ENCODE data around the gene ZMIZ2. TPM values are rescaled to one million over a fixed set of nuclear protein-coding genes. Genes with fewer than 3 reads are reported as not detected.

ZMIZ2 gene
- total and polyA plus RNA-seq, 9 of the 15 experiments (the other 6 are each of a cell fraction or from before 2014, with no cell fraction given) = 0.13 to 40.3 (median 4.9) TPM

GRCh38 chr7:44767912-44768627 is 19.4 kb downstream of the ZMIZ2 start (continued):
- TF ChIP-seq ZNF277 (CRISPR knock-in tag; IDR thresholded peaks at IDR 0.05; ENCODE audit: borderline replicate concordance) (no peak), ZSCAN32 (CRISPR knock-in tag; IDR thresholded peaks at IDR 0.05) (no peak), TCF7 (IDR thresholded peaks at IDR 0.05; ENCODE audit: borderline replicate concordance) (no peak), ZNF780A (CRISPR knock-in tag; IDR thresholded peaks at IDR 0.05) (no peak), DIDO1 (tag; IDR thresholded peaks at IDR 0.05; ENCODE audit: low read depth) (no peak), ZBTB9 (CRISPR knock-in tag; IDR thresholded peaks at IDR 0.05) (no peak), ZNF444 (CRISPR knock-in tag; IDR thresholded peaks at IDR 0.05) (no peak), NCOR1 (IDR thresholded peaks at IDR 0.05) (no peak), GMEB1 (CRISPR knock-in tag; IDR thresholded peaks at IDR 0.05) (no peak), FOXK1 (CRISPR knock-in tag; IDR thresholded peaks at IDR 0.05; ENCODE audit: borderline replicate concordance) (no peak), ZNF449 (CRISPR knock-in tag; IDR thresholded peaks at IDR 0.05) (no peak), TFAM (CRISPR knock-in tag; conservative IDR thresholded peaks at IDR 0.05) (no peak), ZNF217 (CRISPR knock-in tag; IDR thresholded peaks at IDR 0.05) (no peak), NFIC (IDR thresholded peaks at IDR 0.05) (peak; percentile 72), NCOA6 (IDR thresholded peaks at IDR 0.05) (no peak), JUND (IDR thresholded peaks at IDR 0.05; ENCODE audit: borderline replicate concordance, low read depth, low read length) (peak; percentile 39; the same call in 1 of the 2 replicates), JUND (tag; IDR thresholded peaks at IDR 0.05; ENCODE audit: borderline replicate concordance, low read depth, low read length) (peak; percentile 30; the same call in 1 of the 3 replicates), KLF10 (CRISPR knock-in tag; IDR thresholded peaks at IDR 0.05) (no peak), ZBTB34 (CRISPR knock-in tag; IDR thresholded peaks at IDR 0.05) (no peak), L3MBTL2 (IDR thresholded peaks at IDR 0.05) (peak; percentile 38), ZNF696 (CRISPR knock-in tag; conservative IDR thresholded peaks at IDR 0.05) (no peak), ZNF239 (CRISPR knock-in tag; IDR thresholded peaks at IDR 0.05) (no peak)
